Suprapubic skin (tissue), 4 donors: Measurements from ENCODE around the gene PLAC9.

Experiments used
- POLR2A ChIP-seq, 2 donors: fragments of 450-650 bp; IDR thresholded peaks; one replicate each; pipeline ENCODE4 v1.6.1; 2017; ENCODE audit warnings: antibody characterized with exemption in 2 of 2, mild to moderate bottlenecking in 2 of 2, moderate library complexity in 2 of 2
- POLR2AphosphoS5 ChIP-seq, 3 donors: sonication (generic); formaldehyde crosslinking; IDR thresholded peaks; one replicate each; pipeline ENCODE4 v1.6.1; 2017; ENCODE audit warnings: antibody characterized with exemption in 3 of 3
- TF ChIP-seq, protein P1 (sequence below), 2 donors: fragments of 200-600 bp in 1 of 2; fragments of 450-650 bp in 1 of 2; sonication (generic) in 1 of 2; IDR thresholded peaks; one replicate each; pipeline ENCODE4 v1.5.1; 2016 to 2019; ENCODE audit warnings: antibody characterized with exemption in 2 of 2, mild to moderate bottlenecking in 1 of 2, moderate library complexity in 1 of 2

DNA sequence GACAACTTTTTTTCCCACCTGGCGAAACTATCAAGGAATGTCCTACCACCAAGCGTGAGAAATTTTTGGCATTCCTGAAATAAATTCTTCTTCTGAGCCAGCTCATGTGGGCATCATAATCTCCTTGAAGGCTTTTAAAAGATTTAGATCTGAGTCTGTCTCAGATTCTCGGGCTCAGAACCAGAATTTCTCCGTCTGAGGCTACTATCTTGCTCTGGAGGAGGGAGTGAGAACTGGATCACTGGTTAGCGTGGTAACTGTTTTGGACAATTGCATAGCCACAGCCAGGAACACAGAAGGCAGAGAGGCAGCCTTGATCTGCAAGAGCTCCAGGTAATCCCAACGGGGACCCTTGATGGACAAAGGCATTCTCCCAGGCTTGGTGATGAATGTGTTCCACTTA lies 1.0 kb upstream of the PLAC9 start:
- TF ChIP-seq, protein P1, sequence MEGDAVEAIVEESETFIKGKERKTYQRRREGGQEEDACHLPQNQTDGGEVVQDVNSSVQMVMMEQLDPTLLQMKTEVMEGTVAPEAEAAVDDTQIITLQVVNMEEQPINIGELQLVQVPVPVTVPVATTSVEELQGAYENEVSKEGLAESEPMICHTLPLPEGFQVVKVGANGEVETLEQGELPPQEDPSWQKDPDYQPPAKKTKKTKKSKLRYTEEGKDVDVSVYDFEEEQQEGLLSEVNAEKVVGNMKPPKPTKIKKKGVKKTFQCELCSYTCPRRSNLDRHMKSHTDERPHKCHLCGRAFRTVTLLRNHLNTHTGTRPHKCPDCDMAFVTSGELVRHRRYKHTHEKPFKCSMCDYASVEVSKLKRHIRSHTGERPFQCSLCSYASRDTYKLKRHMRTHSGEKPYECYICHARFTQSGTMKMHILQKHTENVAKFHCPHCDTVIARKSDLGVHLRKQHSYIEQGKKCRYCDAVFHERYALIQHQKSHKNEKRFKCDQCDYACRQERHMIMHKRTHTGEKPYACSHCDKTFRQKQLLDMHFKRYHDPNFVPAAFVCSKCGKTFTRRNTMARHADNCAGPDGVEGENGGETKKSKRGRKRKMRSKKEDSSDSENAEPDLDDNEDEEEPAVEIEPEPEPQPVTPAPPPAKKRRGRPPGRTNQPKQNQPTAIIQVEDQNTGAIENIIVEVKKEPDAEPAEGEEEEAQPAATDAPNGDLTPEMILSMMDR (IDR thresholded peaks at IDR 0.05) = no peak
- TF ChIP-seq POLR2A (IDR thresholded peaks at IDR 0.05) (no peak), POLR2AphosphoS5 (IDR thresholded peaks at IDR 0.05) (no peak)
